Measurements from ENCODE around the gene MICALL2.

The MICALL2 gene

GRCh38 chr7:1439373-1440363 lies 19.6 kb downstream of the MICALL2 start:
- DNase-seq (ENCODE audit: low read depth): no peak
- TF ChIP-seq, protein P1, sequence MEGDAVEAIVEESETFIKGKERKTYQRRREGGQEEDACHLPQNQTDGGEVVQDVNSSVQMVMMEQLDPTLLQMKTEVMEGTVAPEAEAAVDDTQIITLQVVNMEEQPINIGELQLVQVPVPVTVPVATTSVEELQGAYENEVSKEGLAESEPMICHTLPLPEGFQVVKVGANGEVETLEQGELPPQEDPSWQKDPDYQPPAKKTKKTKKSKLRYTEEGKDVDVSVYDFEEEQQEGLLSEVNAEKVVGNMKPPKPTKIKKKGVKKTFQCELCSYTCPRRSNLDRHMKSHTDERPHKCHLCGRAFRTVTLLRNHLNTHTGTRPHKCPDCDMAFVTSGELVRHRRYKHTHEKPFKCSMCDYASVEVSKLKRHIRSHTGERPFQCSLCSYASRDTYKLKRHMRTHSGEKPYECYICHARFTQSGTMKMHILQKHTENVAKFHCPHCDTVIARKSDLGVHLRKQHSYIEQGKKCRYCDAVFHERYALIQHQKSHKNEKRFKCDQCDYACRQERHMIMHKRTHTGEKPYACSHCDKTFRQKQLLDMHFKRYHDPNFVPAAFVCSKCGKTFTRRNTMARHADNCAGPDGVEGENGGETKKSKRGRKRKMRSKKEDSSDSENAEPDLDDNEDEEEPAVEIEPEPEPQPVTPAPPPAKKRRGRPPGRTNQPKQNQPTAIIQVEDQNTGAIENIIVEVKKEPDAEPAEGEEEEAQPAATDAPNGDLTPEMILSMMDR (IDR thresholded peaks at IDR 0.05; ENCODE audit: control insufficient read depth, extremely low read depth, insufficient read depth): no peak

DNA sequence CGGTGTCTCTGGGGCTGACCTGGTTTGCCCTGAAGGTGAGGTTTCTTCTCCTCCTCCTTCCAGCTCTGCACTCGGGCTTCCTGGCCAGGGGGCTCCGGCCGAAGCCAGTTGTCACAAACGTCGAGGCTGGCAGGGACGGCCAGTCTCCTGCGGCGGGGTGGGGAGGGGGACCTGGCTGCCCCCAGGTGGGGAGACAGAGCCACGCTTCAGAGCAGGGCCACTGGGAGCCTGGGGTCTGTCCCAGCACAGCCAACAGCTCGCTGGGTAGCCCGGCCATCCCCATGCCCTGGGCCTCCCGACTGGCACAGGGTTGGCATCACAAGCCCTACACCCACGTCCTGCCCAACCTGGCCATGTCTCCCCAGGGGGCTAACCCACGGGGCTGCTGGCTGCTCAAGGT lies 20.4 kb downstream of the MICALL2 start:
- TF ChIP-seq, protein P1 (IDR thresholded peaks at IDR 0.05; ENCODE audit: control insufficient read depth, extremely low read depth, insufficient read depth): no peak
- H3K4me3 ChIP-seq (ENCODE audit: low read depth, low read length): no peak overlapping the region
- DNase-seq (ENCODE audit: low read depth): no peak

More at GRCh38 chr7:1439373-1440363, 19.6 kb downstream of the MICALL2 start:
- no peak overlapping the region for H3K4me3 ChIP-seq (ENCODE audit: low read depth, low read length)

DNA sequence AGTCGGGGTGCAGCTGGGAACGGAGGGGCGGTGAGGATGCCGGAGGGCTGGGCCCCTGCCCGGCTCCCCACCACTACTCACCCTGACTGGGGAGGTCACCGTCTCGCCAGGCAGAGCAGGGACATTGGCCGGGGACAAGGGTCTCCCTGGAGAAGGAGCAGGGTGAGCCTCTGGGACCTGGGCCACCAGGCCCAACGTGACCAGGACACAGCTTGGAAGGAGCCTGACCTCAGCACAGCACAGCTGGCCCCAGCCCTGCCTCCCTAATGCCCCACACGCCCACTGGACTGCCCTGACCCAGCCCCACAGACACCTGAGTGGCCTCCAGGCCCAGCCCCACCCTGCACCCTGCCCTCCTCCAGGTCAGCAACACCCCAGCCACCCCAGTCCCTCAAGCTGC lies 21.1 kb downstream of the MICALL2 start:
- TF ChIP-seq, protein P1 (IDR thresholded peaks at IDR 0.05; ENCODE audit: control insufficient read depth, extremely low read depth, insufficient read depth): no peak
- no peak overlapping the region for H3K4me3 ChIP-seq (ENCODE audit: low read depth, low read length)
- no peak for DNase-seq (ENCODE audit: low read depth)

- TF ChIP-seq, protein P1 (IDR thresholded peaks at IDR 0.05; ENCODE audit: control insufficient read depth, extremely low read depth, insufficient read depth): no peak
- DNase-seq (ENCODE audit: low read depth): no peak
- no peak overlapping the region for H3K4me3 ChIP-seq (ENCODE audit: low read depth, low read length)
Observed at GRCh38 chr7:1437155-1437880, 22.0 kb downstream of the MICALL2 start.

DNA sequence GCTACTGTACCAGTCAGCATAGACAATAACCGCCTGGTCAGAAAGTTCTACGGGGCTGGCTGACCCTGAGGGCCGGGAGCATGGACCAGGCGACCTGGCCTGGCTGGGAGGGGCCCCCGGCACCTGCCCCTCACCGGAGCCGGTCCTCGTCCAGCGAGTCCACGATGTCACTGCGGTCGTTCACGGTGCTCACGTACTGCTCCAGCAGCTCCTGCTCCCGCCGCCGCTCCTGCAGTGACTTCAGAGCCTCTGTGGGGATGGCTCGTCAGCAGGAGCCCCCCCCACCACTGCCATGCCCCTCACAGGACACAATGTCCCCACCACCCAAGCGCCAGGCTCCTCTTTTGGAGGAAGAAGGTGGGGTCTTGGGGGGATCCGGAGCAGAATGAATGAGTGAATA lies 22.7 kb downstream of the MICALL2 start:
- DNase-seq (ENCODE audit: low read depth): no peak
- H3K4me3 ChIP-seq (ENCODE audit: low read depth, low read length): no peak overlapping the region
- TF ChIP-seq, protein P1 (IDR thresholded peaks at IDR 0.05; ENCODE audit: control insufficient read depth, extremely low read depth, insufficient read depth): no peak

GRCh38 chr7:1434891-1435670 lies 24.2 kb downstream of the MICALL2 start:
- no peak for DNase-seq (ENCODE audit: low read depth)
- TF ChIP-seq, protein P1 (IDR thresholded peaks at IDR 0.05; ENCODE audit: control insufficient read depth, extremely low read depth, insufficient read depth): no peak
- no peak overlapping the region for H3K4me3 ChIP-seq (ENCODE audit: low read depth, low read length)
